NT2/D1 (cell line): Measurements from ENCODE around the gene GPR171.

ENCODE experiments used
- DNase-seq: peaks from one replicate; pipeline ENCODE4 v3.0.0-alpha.2; 2011; ENCODE audit warnings: low read depth, low spot score
- H3K27me3 ChIP-seq: 2 replicates; pipeline ENCODE4 v1.6.0; 2011; ENCODE audit warnings: mild to moderate bottlenecking; ENCODE audit not compliant: insufficient read length, insufficient read depth
- H3K36me3 ChIP-seq: 2 replicates; pipeline ENCODE4 v1.6.1; 2011; ENCODE audit warnings: mild to moderate bottlenecking, low read length, mixed read lengths; ENCODE audit not compliant: insufficient read depth, insufficient read length
- H3K4me1 ChIP-seq: 2 replicates; pipeline ENCODE4 v1.5.1; 2011; ENCODE audit not compliant: insufficient read depth, insufficient read length
- H3K4me3 ChIP-seq: 2 replicates; pipeline ENCODE4 v1.5.1; 2011; ENCODE audit warnings: low read depth; ENCODE audit not compliant: insufficient read length
- H3K9ac ChIP-seq: 2 replicates; pipeline ENCODE4 v1.6.0; 2011; ENCODE audit warnings: low read depth; ENCODE audit not compliant: insufficient read length
- H3K9me3 ChIP-seq: 2 replicates; pipeline ENCODE4 v1.5.1; 2011; ENCODE audit warnings: mild to moderate bottlenecking, low read length; ENCODE audit not compliant: insufficient read depth
- SUZ12 ChIP-seq: IDR thresholded peaks from 2 replicates; pipeline ENCODE4 v1.6.1; 2011; ENCODE audit not compliant: insufficient read length, insufficient read depth; ENCODE audit errors: extremely low read depth
- YY1 ChIP-seq: IDR thresholded peaks from 2 replicates; pipeline ENCODE4 v1.6.1; 2011; ENCODE audit not compliant: insufficient read length, insufficient read depth
- ZNF274 ChIP-seq: IDR thresholded peaks from 2 replicates; pipeline ENCODE4 v1.6.1; 2011; ENCODE audit warnings: mild to moderate bottlenecking, low read depth, low read length

Gene GPR171

DNA sequence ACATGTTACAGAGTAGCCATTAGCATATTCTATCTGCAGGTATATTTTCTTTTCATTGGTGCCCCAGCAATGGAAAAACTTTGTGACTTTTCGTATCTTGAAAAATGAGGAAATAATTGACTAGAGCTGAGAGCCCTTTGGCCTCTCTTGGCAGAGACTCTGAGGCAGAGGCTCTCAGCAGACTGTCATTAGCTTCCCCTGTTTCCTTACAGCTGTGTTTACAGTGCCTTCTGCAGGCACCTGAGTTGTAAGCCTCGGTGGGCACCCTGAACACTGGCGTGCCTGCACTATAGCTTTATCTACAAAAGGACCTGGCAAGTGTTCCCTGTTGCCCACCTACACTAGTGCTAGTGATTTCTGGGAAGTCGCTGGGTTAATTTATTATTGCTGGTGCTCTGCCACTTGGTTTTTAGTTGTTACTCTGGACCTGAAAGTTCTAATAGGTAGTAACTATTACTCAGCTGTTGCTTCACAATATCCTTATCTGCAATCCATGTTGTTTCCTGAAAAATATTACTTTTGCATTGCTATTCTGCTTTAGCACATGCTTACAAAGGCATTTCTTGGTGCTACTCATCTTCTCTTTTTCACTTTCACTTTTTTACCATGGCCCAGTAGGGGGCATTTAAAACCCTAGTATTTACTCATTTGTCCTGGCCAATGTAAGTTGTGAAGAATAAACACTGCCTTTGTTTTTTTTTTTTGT lies 7.8 kb upstream of the GPR171 start:
- DNase-seq, result no peak
- no peaks in the 10 kb centered on the region for H3K27me3 ChIP-seq
- TF ChIP-seq YY1 (no peak), ZNF274 (no peak), SUZ12 (no peak)
- H3K9me3 ChIP-seq, result no peaks in the 10 kb centered on the region
- H3K4me1 ChIP-seq, result no peaks in the 10 kb centered on the region
- H3K36me3 ChIP-seq, result no peaks in the 10 kb centered on the region
- H3K9ac ChIP-seq, result no peak overlapping the region
- no peak overlapping the region for H3K4me3 ChIP-seq

DNA sequence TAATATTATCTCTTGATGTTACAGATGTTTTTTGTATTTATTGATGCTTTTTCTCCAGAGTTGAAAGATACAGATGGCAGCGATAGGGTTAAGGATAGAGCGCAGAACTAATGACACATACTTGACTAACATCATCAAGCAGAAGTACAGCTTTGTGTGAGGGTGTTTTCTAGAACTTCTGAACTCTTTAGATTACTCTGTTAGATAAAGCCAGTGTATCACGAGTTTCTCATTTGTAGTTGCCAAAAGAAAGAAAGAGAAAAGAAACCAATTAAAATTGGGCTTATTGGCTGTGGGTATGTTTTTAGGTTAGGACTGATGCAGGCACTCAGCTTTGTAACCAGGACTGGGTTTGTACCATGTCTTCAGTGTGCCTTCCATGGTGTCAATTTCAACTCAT lies 6.6 kb upstream of the GPR171 start:
- Histone ChIP-seq H3K9ac (no peak overlapping the region), H3K4me1 (no peaks in the 10 kb centered on the region), H3K36me3 (no peaks in the 10 kb centered on the region), H3K27me3 (no peaks in the 10 kb centered on the region), H3K4me3 (no peak overlapping the region), H3K9me3 (no peaks in the 10 kb centered on the region)
- TF ChIP-seq YY1 (no peak), ZNF274 (no peak), SUZ12 (no peak)
- DNase-seq, result no peak

DNA sequence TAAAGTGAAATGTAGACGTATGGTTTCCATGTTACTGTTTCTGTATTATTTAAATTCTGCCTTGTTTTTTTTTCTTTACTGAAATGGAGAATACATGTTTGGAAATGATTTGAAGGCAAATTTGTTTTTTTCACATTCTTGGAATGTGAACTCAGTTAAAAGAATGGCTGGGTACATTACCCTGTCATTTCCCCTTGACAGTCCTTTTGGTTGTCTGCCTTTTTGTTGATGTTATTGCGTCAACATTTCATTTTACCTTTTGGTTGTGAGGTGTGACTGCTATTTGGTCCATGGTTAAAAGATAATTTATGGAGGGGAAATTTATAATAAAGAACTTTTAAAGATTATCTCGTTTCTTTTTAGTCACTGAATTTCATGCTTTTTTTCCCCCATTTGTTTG lies 3.2 kb upstream of the GPR171 start:
- Histone ChIP-seq H3K4me1 (no peaks in the 10 kb centered on the region), H3K9me3 (no peaks in the 10 kb centered on the region), H3K27me3 (no peaks in the 10 kb centered on the region), H3K4me3 (no peak overlapping the region), H3K9ac (no peak overlapping the region), H3K36me3 (no peaks in the 10 kb centered on the region)
- no peak for DNase-seq
- TF ChIP-seq YY1 (no peak), ZNF274 (no peak), SUZ12 (no peak)

DNA sequence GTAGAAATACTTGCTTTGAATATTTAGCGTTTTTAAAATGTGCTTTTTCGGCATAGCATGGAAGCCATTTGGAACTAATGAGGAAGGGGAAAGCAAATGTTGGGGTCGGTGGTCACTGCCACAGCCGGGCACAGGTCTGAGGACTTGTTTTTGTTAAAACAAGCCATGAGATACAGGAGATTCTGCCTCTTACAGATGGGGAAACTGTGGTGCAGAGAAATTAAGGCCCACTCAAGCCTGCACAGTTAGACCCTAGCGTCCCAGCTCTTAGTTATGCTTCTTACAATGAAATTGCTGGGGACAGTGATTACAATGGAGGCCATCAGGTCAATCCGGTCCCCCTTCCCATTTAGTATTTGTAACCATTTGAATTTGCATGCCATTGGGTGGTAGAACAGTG lies 2.5 kb upstream of the GPR171 start:
- Histone ChIP-seq H3K9me3 (no peaks in the 10 kb centered on the region), H3K27me3 (no peaks in the 10 kb centered on the region), H3K36me3 (no peaks in the 10 kb centered on the region), H3K4me1 (no peaks in the 10 kb centered on the region), H3K4me3 (no peak overlapping the region), H3K9ac (no peak overlapping the region)
- no peak for TF ChIP-seq YY1
- no peak for TF ChIP-seq SUZ12
- no peak for TF ChIP-seq ZNF274
- no peak for DNase-seq

DNA sequence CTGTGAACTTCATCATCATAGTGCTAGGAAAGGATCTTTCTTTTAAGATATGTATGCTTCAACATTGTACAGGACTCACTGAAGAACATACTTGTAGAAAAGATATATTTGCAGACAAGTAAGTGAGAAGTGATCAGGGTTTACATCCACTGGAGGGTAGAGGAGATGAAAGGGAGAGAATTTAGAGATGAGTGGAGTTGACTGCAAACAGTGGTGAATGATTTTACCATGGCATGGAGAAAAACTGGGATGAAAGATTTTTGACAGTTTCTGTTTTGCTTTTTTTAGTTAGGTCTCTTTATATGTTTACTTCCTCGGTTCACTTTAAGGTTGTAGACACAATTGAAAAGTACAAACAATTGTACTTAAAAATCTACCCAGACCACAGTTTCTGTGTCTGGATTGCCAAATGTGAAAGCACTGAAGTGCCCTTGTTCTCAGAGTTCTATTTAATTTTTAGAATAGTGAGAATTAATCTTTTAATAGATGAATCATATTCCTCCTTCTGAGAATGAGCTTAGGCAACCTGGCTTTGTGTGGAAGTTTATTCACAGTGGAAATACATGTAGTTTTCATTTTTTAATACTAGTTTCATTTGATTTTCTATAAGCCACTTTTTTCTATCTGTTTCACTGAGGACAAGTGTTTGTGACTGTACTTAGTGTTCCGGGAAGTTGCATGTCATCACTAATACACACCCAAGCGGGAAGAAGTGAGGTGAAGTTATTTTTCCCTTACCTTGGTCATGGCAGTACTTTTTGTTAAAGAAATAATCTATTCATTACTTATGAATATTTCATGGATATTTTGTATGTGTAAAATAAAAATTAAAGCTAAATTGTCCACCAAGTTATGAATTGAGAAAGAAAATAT lies 1.8 kb upstream of the GPR171 start:
- Histone ChIP-seq H3K9ac (no peak overlapping the region), H3K9me3 (no peaks in the 10 kb centered on the region), H3K4me1 (no peaks in the 10 kb centered on the region), H3K27me3 (no peaks in the 10 kb centered on the region), H3K36me3 (no peaks in the 10 kb centered on the region), H3K4me3 (no peak overlapping the region)
- no peak for TF ChIP-seq YY1
- TF ChIP-seq SUZ12, result no peak
- no peak for TF ChIP-seq ZNF274
- DNase-seq, result no peak

DNA sequence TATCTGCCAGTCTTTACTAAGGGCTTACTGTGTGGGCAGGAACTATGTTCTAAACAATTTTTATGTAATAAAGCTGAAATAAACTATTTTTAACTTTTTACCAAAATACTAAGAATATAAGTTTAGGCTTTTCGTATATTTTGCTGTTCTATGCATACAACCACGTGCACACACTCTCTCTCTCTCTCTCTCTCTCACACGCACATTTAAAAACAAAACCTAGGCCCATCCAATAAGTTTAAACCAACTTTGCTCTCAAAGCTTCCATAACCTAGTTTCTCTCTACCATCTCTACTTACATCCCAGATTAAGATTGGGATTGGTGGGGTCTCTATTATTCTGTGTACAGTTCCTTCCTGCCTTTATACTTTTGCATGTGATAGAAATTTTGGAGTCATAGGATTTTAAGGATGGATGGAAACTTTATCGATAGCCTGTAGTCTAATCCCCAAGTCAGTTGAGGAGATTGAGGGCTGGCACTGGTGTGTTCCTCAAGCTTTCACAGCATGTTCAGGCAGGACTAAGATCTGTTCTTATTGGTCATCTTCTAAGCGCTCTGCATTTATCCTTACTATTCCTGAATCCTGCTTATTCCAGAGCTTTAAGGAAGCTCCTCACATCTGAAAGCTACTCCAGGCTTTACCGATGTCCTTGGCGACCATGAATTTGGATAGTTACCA lies 1.8 kb downstream of the GPR171 start:
- H3K36me3 ChIP-seq, result no peaks in the 10 kb centered on the region
- no peak overlapping the region for H3K4me3 ChIP-seq
- no peaks in the 10 kb centered on the region for H3K27me3 ChIP-seq
- H3K4me1 ChIP-seq, result no peaks in the 10 kb centered on the region
- no peak for DNase-seq
- TF ChIP-seq YY1, result no peak
- TF ChIP-seq ZNF274, result no peak
- no peak for TF ChIP-seq SUZ12
- no peak overlapping the region for H3K9ac ChIP-seq
- no peaks in the 10 kb centered on the region for H3K9me3 ChIP-seq

DNA sequence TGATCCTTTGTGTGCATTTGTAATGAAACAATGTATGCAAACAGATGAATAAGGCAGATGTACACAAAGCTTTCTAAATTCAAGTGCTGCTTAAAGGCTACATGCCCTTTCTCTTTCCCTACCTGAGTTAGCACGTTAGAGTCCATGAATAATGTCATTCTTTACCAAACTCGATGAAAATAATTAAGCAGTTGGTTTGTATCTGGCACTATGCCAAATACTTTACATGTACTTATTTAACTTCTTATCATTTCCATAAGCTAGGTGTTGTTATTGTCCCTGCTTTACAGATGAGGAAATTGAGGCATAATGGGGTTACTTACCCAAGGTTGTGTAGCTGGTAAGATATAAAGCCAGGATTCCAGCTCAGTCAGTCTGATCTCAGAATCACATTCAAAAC lies 2.4 kb downstream of the GPR171 start:
- no peak overlapping the region for H3K9ac ChIP-seq
- H3K4me1 ChIP-seq, result no peaks in the 10 kb centered on the region
- DNase-seq, result no peak
- H3K27me3 ChIP-seq, result no peaks in the 10 kb centered on the region
- H3K9me3 ChIP-seq, result no peaks in the 10 kb centered on the region
- TF ChIP-seq SUZ12 (no peak), YY1 (no peak), ZNF274 (no peak)
- no peaks in the 10 kb centered on the region for H3K36me3 ChIP-seq
- H3K4me3 ChIP-seq, result no peak overlapping the region
